Large intestine (tissue), 3 donors: ENCODE measurements around the gene AKAP13. TPM values are rescaled to one million over a fixed set of nuclear protein-coding genes. Genes with fewer than 3 reads are reported as not detected.

Experiments used
- DNase-seq, 2 donors: peaks; one replicate each; pipeline versions ENCODE4 v3.0.0 to v3.0.0-alpha.2; 2013
- H3K27ac ChIP-seq: one replicate; pipeline ENCODE4 v1.5.1; 2013; ENCODE audit warnings: low read length
- H3K27me3 ChIP-seq: 2 replicates; pipeline ENCODE4 v1.6.1; 2013; ENCODE audit warnings: low read length; ENCODE audit not compliant: control insufficient read depth, insufficient read depth
- H3K36me3 ChIP-seq: 2 replicates; pipeline ENCODE4 v1.6.1; 2013; ENCODE audit warnings: low read length; ENCODE audit not compliant: control insufficient read depth, insufficient read depth
- H3K4me1 ChIP-seq: one replicate; pipeline ENCODE4 v1.6.1; 2013; ENCODE audit warnings: low read length; ENCODE audit not compliant: control insufficient read depth, insufficient read depth
- H3K4me3 ChIP-seq: one replicate; pipeline ENCODE4 v1.5.1; 2013; ENCODE audit warnings: low read length
- H3K9me3 ChIP-seq: one replicate; pipeline ENCODE4 v1.6.1; 2013; ENCODE audit warnings: mild to moderate bottlenecking, low read depth, low read length, moderate library complexity; ENCODE audit not compliant: control insufficient read depth
- WGBS: methylation state at CpG from one replicate; pipeline ENCODE4 v1.1.5; 2013; ENCODE audit warnings: low lambda C conversion rate; ENCODE audit not compliant: insufficient coverage; 5-methylcytosine and 5-hydroxymethylcytosine counted together
- polyA plus RNA-seq: library from polyadenylated mRNA; unstranded; fragments of 120-200 nt; gene quantifications from one replicate; pipeline ENCODE4 v1.2.1, GENCODE V29; 2013

AKAP13 gene
- polyA plus RNA-seq, 1 donor, result 68.9 TPM

- H3K9me3 ChIP-seq, result no peaks in the 10 kb centered on the region
- H3K36me3 ChIP-seq, result no peaks in the 10 kb centered on the region
- no peak overlapping the region for H3K27ac ChIP-seq
- 51% methylated on average over 5 of the region's 5 CpGs for WGBS
- H3K4me3 ChIP-seq, result no peak overlapping the region
- peak in 1 of 2 donors; percentile 46 for DNase-seq
- peaks cover 8% of the 10 kb centered on the region for H3K4me1 ChIP-seq
- H3K27me3 ChIP-seq, result no peaks in the 10 kb centered on the region
Observed at GRCh38 chr15:85399627-85400026, 19.2 kb downstream of the AKAP13 start.

- no CpG with 5 or more reads among the region's 3 CpGs for WGBS
- peaks cover 6% of the 10 kb centered on the region for H3K4me1 ChIP-seq
Observed at GRCh38 chr15:85400606-85401005, 20.2 kb downstream of the AKAP13 start.

GRCh38 chr15:85401108-85401774 is 20.8 kb downstream of the AKAP13 start:
- H3K27me3 ChIP-seq, result no peaks in the 10 kb centered on the region
- no peak for DNase-seq
- no peaks in the 10 kb centered on the region for H3K9me3 ChIP-seq
- H3K36me3 ChIP-seq, result no peaks in the 10 kb centered on the region
- H3K27ac ChIP-seq, result no peak overlapping the region
- 83% methylated on average over 1 of the region's 4 CpGs for WGBS
- no peak overlapping the region for H3K4me3 ChIP-seq
- peaks cover 6% of the 10 kb centered on the region for H3K4me1 ChIP-seq

More at GRCh38 chr15:85400606-85401005, 20.2 kb downstream of the AKAP13 start:
- H3K27ac ChIP-seq, result no peak overlapping the region
- no peaks in the 10 kb centered on the region for H3K9me3 ChIP-seq
- H3K4me3 ChIP-seq, result no peak overlapping the region
- no peaks in the 10 kb centered on the region for H3K36me3 ChIP-seq
- DNase-seq, result no peak
- H3K27me3 ChIP-seq, result no peaks in the 10 kb centered on the region

- H3K4me3 ChIP-seq, result no peak overlapping the region
- no peaks in the 10 kb centered on the region for H3K36me3 ChIP-seq
- no peak for DNase-seq
- H3K4me1 ChIP-seq, result peaks cover 6% of the 10 kb centered on the region
- no peak overlapping the region for H3K27ac ChIP-seq
- H3K27me3 ChIP-seq, result no peaks in the 10 kb centered on the region
- WGBS, result 70% methylated on average over 3 of the region's 5 CpGs
- no peaks in the 10 kb centered on the region for H3K9me3 ChIP-seq
Observed at GRCh38 chr15:85402195-85402881, 21.9 kb downstream of the AKAP13 start.

- peak in 1 of 2 donors; percentile 31 for DNase-seq
- H3K9me3 ChIP-seq, result no peaks in the 10 kb centered on the region
- WGBS, result no CpG with 5 or more reads among the region's 5 CpGs
- H3K4me3 ChIP-seq, result no peak overlapping the region
- peaks cover 6% of the 10 kb centered on the region for H3K4me1 ChIP-seq
- no peaks in the 10 kb centered on the region for H3K27me3 ChIP-seq
- no peaks in the 10 kb centered on the region for H3K36me3 ChIP-seq
- no peak overlapping the region for H3K27ac ChIP-seq
Observed at GRCh38 chr15:85403745-85404144, 23.3 kb downstream of the AKAP13 start.

- Histone ChIP-seq H3K4me1 (peaks cover 6% of the 10 kb centered on the region), H3K4me3 (no peak overlapping the region), H3K27me3 (no peaks in the 10 kb centered on the region), H3K9me3 (no peaks in the 10 kb centered on the region), H3K36me3 (no peaks in the 10 kb centered on the region), H3K27ac (peak overlapping the region; percentile 21)
- WGBS, result 74% methylated on average over 3 of the region's 4 CpGs
- peak in 1 of 2 donors; percentile 57 for DNase-seq
Observed at GRCh38 chr15:85404176-85404917, 23.9 kb downstream of the AKAP13 start.

- 63% methylated on average over 2 of the region's 7 CpGs for WGBS
- no peak overlapping the region for H3K4me3 ChIP-seq
- no peaks in the 10 kb centered on the region for H3K27me3 ChIP-seq
- DNase-seq, result no peak
- no peaks in the 10 kb centered on the region for H3K9me3 ChIP-seq
- no peaks in the 10 kb centered on the region for H3K36me3 ChIP-seq
- peak overlapping the region; percentile 21 for H3K27ac ChIP-seq
- H3K4me1 ChIP-seq, result peaks cover 6% of the 10 kb centered on the region
Observed at GRCh38 chr15:85404918-85405866, 24.8 kb downstream of the AKAP13 start.

- Histone ChIP-seq H3K4me1 (peaks cover 6% of the 10 kb centered on the region), H3K27me3 (no peaks in the 10 kb centered on the region), H3K9me3 (no peaks in the 10 kb centered on the region), H3K36me3 (no peaks in the 10 kb centered on the region), H3K4me3 (no peak overlapping the region), H3K27ac (no peak overlapping the region)
- DNase-seq, result no peak
- WGBS, result no CpG with 5 or more reads among the region's 4 CpGs
Observed at GRCh38 chr15:85406916-85407315, 26.5 kb downstream of the AKAP13 start.

GRCh38 chr15:85407421-85408269 is 27.2 kb downstream of the AKAP13 start:
- no peak for DNase-seq
- no CpG with 5 or more reads among the region's 6 CpGs for WGBS
- H3K4me1 ChIP-seq, result peaks cover 6% of the 10 kb centered on the region

More at GRCh38 chr15:85407421-85408269, 27.2 kb downstream of the AKAP13 start:
- no peak overlapping the region for H3K27ac ChIP-seq
- no peaks in the 10 kb centered on the region for H3K27me3 ChIP-seq
- H3K9me3 ChIP-seq, result no peaks in the 10 kb centered on the region
- H3K4me3 ChIP-seq, result no peak overlapping the region
- H3K36me3 ChIP-seq, result no peaks in the 10 kb centered on the region
